SK-N-SH (cell line): ENCODE results near the gene RNFT2. TPM values are rescaled to one million over a fixed set of nuclear protein-coding genes. Genes with fewer than 3 reads are reported as not detected.
A peak's percentile ranks its signal among the peaks of the same experiment; 100 is the strongest.

ENCODE experiments used
- CTCF ChIA-PET: fragments of 300-600, 350-600 bp; formaldehyde crosslinking; extraction: SDS; loops from one replicate; lab custom pipeline; 2021; lab: Yijun Ruan, JAX
- POLR2A ChIA-PET: fragments of 350-600 bp; sonication (Branson Sonifier 250); formaldehyde crosslinking; extraction: SDS; loops from one replicate; lab custom pipeline; 2020; ENCODE audit warnings: antibody characterized with exemption, inconsistent platforms; lab: Yijun Ruan, JAX
- DNase-seq: peaks from one replicate; pipeline ENCODE4 v3.0.0; 2012
- H2AFZ ChIP-seq: fragments of 200-600 bp; sonication (generic); 2 replicates; pipeline ENCODE4 v1.8.1; 2016; ENCODE audit warnings: antibody characterized with exemption, mild to moderate bottlenecking, low read depth
- H3F3A ChIP-seq: fragments of 200-600 bp; sonication (generic); replicated peaks from 2 replicates; pipeline ENCODE3; 2016; ENCODE audit warnings: antibody characterized with exemption, mild to moderate bottlenecking; ENCODE audit not compliant: insufficient read depth
- H3K27ac ChIP-seq, 2 experiments: fragments of 200-500 bp in 1 of 2; fragments of 200-600 bp in 1 of 2; sonication (Bioruptor generic) in 1 of 2; sonication (generic), shearing (Covaris generic) in 1 of 2; 2 replicates each; pipeline versions ENCODE4 v1.5.1 to v1.6.1; 2014 to 2016; ENCODE audit warnings: low read depth in 2 of 2, inconsistent platforms in 1 of 2, low read length in 1 of 2, mild to moderate bottlenecking in 1 of 2, mixed read lengths in 1 of 2
- H3K27me3 ChIP-seq: fragments of 200-600 bp; sonication (generic), shearing (Covaris generic); 2 replicates; pipeline ENCODE4 v1.6.1; 2016; ENCODE audit warnings: mixed run types; ENCODE audit not compliant: insufficient read depth
- H3K36me3 ChIP-seq, 2 experiments: fragments of 200-500 bp in 1 of 2; fragments of 200-600 bp in 1 of 2; sonication (Bioruptor generic) in 1 of 2; sonication (generic) in 1 of 2; replicated peaks in 1 of 2; 2 replicates each; pipeline versions ENCODE3 to v1.5.1; 2014 to 2016; ENCODE audit warnings: low read length in 1 of 2, mild to moderate bottlenecking in 1 of 2; ENCODE audit not compliant: insufficient read depth in 2 of 2, control insufficient read depth in 1 of 2
- H3K4me1 ChIP-seq, 2 experiments: fragments of 200-500 bp in 1 of 2; fragments of 200-600 bp in 1 of 2; sonication (Bioruptor generic) in 1 of 2; sonication (generic), shearing (Covaris generic) in 1 of 2; 2 replicates each; pipeline versions ENCODE4 v1.5.1 to v1.6.1; 2014 to 2016; ENCODE audit warnings: low read depth in 1 of 2, low read length in 1 of 2, mixed run types in 1 of 2; ENCODE audit not compliant: insufficient read depth in 2 of 2, control insufficient read depth in 1 of 2
- H3K4me2 ChIP-seq: fragments of 200-600 bp; sonication (generic), shearing (Covaris generic); 2 replicates; pipeline ENCODE4 v1.6.1; 2017; ENCODE audit warnings: mixed run types
- H3K4me3 ChIP-seq, 2 experiments: fragments of 200-500 bp in 1 of 2; fragments of 200-600 bp in 1 of 2; sonication (Bioruptor generic) in 1 of 2; sonication (generic), shearing (Covaris generic) in 1 of 2; 2 replicates each; pipeline versions ENCODE4 v1.5.1 to v1.8.1; 2014 to 2016; ENCODE audit warnings: low read depth in 2 of 2, inconsistent platforms in 1 of 2, low read length in 1 of 2, mild to moderate bottlenecking in 1 of 2, mixed read lengths in 1 of 2, moderate library complexity in 1 of 2
- H3K79me2 ChIP-seq: fragments of 200-600 bp; sonication (generic); 2 replicates; pipeline ENCODE4 v1.8.1; 2017; ENCODE audit warnings: mild to moderate bottlenecking; ENCODE audit not compliant: insufficient read depth
- H3K9ac ChIP-seq: fragments of 200-600 bp; sonication (generic); 2 replicates; pipeline ENCODE4 v1.6.1; 2017; ENCODE audit warnings: mixed run types
- H3K9me2 ChIP-seq: fragments of 200-600 bp; sonication (generic); 2 replicates; pipeline ENCODE4 v1.6.1; 2017; ENCODE audit warnings: mixed run types
- H3K9me3 ChIP-seq: fragments of 200-600 bp; sonication (generic); 2 replicates; pipeline ENCODE4 v1.6.1; 2017; ENCODE audit warnings: mixed run types, mild to moderate bottlenecking, moderate library complexity
- H4K20me1 ChIP-seq: fragments of 200-600 bp; sonication (generic); 2 replicates; pipeline ENCODE4 v1.6.1; 2017; ENCODE audit warnings: mild to moderate bottlenecking, mixed run types; ENCODE audit not compliant: insufficient read depth
- CHD2 ChIP-seq: fragments of 150-350 bp; IDR thresholded peaks from 2 replicates; pipeline ENCODE4 v1.6.1; 2018; ENCODE audit warnings: low read length; ENCODE audit not compliant: partially characterized antibody
- EP300 ChIP-seq, 2 experiments: IDR thresholded peaks; 2 replicates each; pipeline versions ENCODE4 v1.4.0 to v1.6.1; 2012; ENCODE audit warnings: borderline replicate concordance in 1 of 2, low read depth in 1 of 2, low read length in 1 of 2
- FOXM1 ChIP-seq: IDR thresholded peaks from 2 replicates; pipeline ENCODE4 v1.4.0; 2012; ENCODE audit warnings: low read depth, mild to moderate bottlenecking
- GABPA ChIP-seq: IDR thresholded peaks from 2 replicates; pipeline ENCODE4 v1.4.0; 2012; ENCODE audit warnings: low read depth, mild to moderate bottlenecking
- GATA2 ChIP-seq: sonication (generic); formaldehyde crosslinking; IDR thresholded peaks from 2 replicates; pipeline ENCODE4 v1.5.0; 2020; ENCODE audit warnings: mild to moderate bottlenecking, missing genetic modification reagents
- NFIC ChIP-seq: IDR thresholded peaks from 2 replicates; pipeline ENCODE4 v1.4.0; 2012; ENCODE audit warnings: borderline replicate concordance
- RFX5 ChIP-seq: IDR thresholded peaks from 2 replicates; pipeline ENCODE4 v1.6.1; 2012; ENCODE audit warnings: mild to moderate bottlenecking, improper control_type of control experiment, low read length
- SIN3A ChIP-seq: IDR thresholded peaks from 2 replicates; pipeline ENCODE4 v1.6.1; 2012; ENCODE audit warnings: low read depth, mild to moderate bottlenecking, low read length, moderate library complexity, borderline replicate concordance
- TAF1 ChIP-seq: IDR thresholded peaks from 2 replicates; pipeline ENCODE4 v1.6.1; 2012; ENCODE audit warnings: low read depth, mild to moderate bottlenecking, low read length, moderate library complexity, borderline replicate concordance
- TCF12 ChIP-seq: IDR thresholded peaks from 2 replicates; pipeline ENCODE4 v1.4.0; 2012
- WGBS: methylation state at CpG from one replicate; pipeline ENCODE4 v1.1.6; 2017; ENCODE audit warnings: low lambda C conversion rate; 5-methylcytosine and 5-hydroxymethylcytosine counted together
- polyA plus RNA-seq, 3 experiments: library from polyadenylated mRNA; depleted of rRNA; stranded (reverse); fragments of >200 nt; gene quantifications; 2 replicates each; pipeline ENCODE4 v1.2.3, GENCODE V29; 2012
- TF ChIP-seq, protein P1 (sequence below): fragments of 150-350 bp; IDR thresholded peaks from 2 replicates; pipeline ENCODE4 v1.6.1; 2017; ENCODE audit warnings: antibody characterized with exemption, low read length, low read depth, borderline replicate concordance
- TF ChIP-seq, protein P2 (sequence below): IDR thresholded peaks from 2 replicates; pipeline ENCODE4 v1.4.0; 2012; ENCODE audit warnings: low read depth, borderline replicate concordance
- TF ChIP-seq, protein P3 (sequence below): IDR thresholded peaks from 2 replicates; pipeline ENCODE4 v1.4.0; 2012; ENCODE audit warnings: low read depth

Gene RNFT2
- polyA plus RNA-seq, 1 of the 3 experiments (the other 2 are of a cell fraction), result 3.8 TPM

DNA sequence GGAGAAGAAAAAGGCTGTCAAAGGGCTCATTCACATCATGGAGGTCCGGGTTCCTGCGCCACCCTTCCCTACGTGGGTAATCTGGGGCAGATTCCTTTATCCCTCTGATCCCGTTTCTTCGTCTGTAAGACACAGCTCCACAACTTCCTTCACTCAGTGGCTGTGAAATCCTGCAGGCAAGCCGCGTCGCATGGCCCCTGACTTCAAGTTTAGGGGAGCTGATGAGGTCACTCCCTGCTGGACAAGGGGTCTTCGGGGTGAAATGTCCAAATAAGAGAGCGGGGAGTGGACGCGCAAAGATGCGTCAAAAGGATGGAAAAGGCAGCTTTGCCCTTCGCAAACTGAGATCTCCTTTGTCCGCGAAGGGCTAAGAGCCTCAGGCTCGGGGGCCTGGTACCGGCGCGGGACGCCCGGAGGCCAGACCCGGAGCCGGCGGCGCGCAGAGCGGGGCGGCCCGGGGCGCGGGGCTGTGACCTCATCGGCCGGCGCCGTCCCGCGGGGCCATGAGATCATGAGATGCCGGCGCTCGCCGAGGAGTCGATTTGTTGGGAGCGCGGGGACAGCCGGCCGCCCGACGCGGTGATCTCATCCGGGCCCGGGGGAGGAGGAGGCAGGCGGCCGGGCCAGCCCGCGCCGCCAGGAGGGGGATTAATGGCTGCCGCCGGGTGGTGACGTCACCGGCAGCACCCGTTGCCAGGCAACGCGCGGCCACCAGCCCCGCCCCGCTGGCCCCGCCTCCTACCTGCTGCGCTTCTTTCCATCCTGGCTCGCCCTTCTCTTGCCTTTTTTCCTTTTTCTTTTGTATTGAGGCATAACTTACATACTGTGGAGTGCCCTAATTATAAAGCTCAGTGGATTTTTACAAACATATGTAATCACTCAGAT, 81.1 kb downstream of the RNFT2 start (continued):
- no peak for TF ChIP-seq CHD2
- TF ChIP-seq FOXM1, result no peak
- TF ChIP-seq, protein P1, sequence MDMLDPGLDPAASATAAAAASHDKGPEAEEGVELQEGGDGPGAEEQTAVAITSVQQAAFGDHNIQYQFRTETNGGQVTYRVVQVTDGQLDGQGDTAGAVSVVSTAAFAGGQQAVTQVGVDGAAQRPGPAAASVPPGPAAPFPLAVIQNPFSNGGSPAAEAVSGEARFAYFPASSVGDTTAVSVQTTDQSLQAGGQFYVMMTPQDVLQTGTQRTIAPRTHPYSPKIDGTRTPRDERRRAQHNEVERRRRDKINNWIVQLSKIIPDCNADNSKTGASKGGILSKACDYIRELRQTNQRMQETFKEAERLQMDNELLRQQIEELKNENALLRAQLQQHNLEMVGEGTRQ, result no peak
- TF ChIP-seq TCF12, result no peak; the same call in 1 of the 2 replicates
- no peak for TF ChIP-seq EP300 (IDR thresholded peaks at IDR 0.05; ENCODE audit: borderline replicate concordance in 1 of 2, low read depth in 1 of 2, low read length in 1 of 2)
- no peak for TF ChIP-seq GABPA
- no peak for TF ChIP-seq GATA2 (CRISPR knock-in tag)
- peak; percentile 59; the same call in 1 of the 2 replicates for TF ChIP-seq TAF1
- TF ChIP-seq, protein P2, sequence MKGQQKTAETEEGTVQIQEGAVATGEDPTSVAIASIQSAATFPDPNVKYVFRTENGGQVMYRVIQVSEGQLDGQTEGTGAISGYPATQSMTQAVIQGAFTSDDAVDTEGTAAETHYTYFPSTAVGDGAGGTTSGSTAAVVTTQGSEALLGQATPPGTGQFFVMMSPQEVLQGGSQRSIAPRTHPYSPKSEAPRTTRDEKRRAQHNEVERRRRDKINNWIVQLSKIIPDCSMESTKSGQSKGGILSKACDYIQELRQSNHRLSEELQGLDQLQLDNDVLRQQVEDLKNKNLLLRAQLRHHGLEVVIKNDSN, result peak; percentile 25; the same call in 1 of the 2 replicates
- TF ChIP-seq, protein P3, sequence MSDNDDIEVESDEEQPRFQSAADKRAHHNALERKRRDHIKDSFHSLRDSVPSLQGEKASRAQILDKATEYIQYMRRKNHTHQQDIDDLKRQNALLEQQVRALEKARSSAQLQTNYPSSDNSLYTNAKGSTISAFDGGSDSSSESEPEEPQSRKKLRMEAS, result peak; percentile 46; the same call in 1 of the 2 replicates

DNA sequence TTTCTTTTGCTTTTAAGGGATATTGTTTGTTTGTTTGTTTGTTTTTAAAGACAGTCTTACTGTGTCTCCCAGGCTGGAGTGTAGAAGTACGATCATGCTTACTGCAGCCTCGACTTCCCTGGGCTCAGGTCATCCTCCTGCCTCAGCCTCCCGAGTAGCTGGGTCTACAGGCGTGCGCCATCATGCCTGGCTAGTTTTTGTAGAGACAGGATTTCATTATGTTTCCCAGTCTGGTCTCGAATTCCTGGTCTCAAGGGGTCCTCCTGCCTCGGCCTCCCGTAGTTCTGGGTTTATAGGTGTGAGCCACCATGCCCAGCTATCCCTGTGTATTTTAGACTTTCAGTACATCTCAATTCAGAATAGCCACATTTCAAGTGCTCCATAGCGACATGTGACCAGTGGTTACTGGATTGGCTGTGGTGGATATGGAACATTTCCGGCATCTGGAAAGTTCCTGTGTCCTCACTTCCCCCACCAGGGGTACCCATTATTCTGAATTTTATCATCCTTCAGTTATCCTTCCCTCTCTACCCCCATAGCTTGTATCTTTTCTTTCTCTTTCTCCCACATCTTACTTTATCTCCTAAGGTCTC, 82.0 kb downstream of the RNFT2 start:
- H2AFZ ChIP-seq, result peak overlapping the region; percentile 93
- H4K20me1 ChIP-seq, result no peaks in the 10 kb centered on the region
- peaks cover 4 to 8% of the 10 kb centered on the region in 2 experiments; a peak in 2 of 4 replicates for H3K4me1 ChIP-seq
- 83% methylated on average over 10 of the region's 10 CpGs for WGBS
- POLR2A ChIA-PET, result no interaction called here
- no peak for TF ChIP-seq SIN3A
- TF ChIP-seq RFX5, result peak; percentile 94
- no peak for TF ChIP-seq NFIC
- TF ChIP-seq, all 33 proteins: peak for 1
- no peaks in the 10 kb centered on the region for H3K9me3 ChIP-seq
- no peaks in the 10 kb centered on the region for H3K27me3 ChIP-seq
- H3K79me2 ChIP-seq, result peaks cover 3% of the 10 kb centered on the region; the same call in 1 of the 2 replicates
- CTCF ChIA-PET, result no interaction called here
- H3F3A ChIP-seq, result peaks cover 14% of the 10 kb centered on the region
- peak overlapping the region in 1 of 2 experiments; percentile 95; a peak in 1 of 4 replicates for H3K27ac ChIP-seq
- no peaks in the 10 kb centered on the region for H3K36me3 ChIP-seq
- no peaks in the 10 kb centered on the region for H3K9me2 ChIP-seq
- peak overlapping the region; percentile 76; the same call in 1 of the 2 replicates for H3K4me2 ChIP-seq
- H3K4me3 ChIP-seq, result no peak overlapping the region
- DNase-seq, result no peak
- H3K9ac ChIP-seq, result no peak overlapping the region
